Activated CD8-positive, alpha-beta memory T cell treated with anti-CD3 and anti-CD28 coated beads, Interleukin-2, amount 50 U/mL, for 24 hours (primary cell): ENCODE data around the gene GOLIM4.

Source experiments
- DNase-seq: peaks from one replicate; pipeline ENCODE4 v3.0.0-alpha.2; 2020; ENCODE audit errors: extremely low read depth

GOLIM4 gene

GRCh38 chr3:167996514-167996913 lies 99.2 kb downstream of the GOLIM4 start:
- DNase-seq: no peak

DNA sequence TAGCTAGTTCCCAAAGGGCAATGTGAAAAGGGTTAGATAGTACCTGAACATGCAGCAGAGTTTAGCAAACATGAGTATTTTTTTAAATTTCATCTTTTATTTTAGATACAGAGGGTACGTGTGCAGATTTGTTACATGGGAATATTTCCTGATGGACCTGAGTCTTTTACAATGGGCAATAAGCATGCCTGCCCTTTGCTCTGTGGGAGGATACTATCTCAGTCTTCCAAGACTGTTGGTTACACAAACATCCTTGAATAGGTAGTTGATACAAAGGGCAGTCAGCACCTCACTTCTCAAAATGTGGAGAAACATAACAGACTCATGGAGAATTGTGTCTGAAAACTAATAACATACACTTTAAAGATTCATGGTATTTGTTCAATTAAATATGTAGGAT lies 103.3 kb downstream of the GOLIM4 start:
- no peak for DNase-seq

DNA sequence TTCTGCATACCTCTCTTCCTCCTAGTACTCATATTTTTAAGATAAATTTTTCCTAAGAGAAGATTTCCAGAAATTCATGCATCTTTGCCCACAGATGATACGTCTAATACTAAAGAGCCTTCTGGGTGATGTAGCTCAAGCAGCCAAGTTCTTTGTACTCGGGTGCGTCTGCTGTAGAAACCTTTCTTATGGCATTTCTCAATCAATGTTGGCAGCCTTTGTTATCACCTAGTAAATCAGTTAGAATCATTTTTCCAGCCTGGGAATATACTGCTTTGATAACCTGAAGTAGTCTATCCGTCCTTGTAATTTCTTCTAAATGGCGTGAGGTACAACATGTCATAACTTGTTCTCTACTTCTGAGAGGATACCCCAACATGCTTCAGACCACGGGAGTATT lies 104.5 kb downstream of the GOLIM4 start:
- DNase-seq: no peak

DNA sequence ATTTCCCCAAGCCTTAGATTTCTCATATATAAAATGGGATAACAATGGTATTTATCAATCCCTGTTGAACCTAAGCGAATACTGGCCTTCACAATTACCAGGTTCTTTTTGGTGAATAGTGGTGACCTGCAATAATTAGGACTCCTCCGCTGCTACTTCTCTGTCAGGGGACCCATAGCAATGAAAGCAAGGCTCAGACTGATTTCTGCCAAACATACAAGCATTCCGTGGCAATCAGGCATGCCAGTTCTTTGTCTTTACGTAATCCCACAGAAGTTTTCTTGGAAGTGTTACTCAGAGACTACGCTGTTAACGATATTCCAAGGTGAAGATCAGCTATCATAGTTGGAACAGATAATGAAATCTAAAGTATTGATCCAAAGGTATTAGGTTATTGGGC lies 105.7 kb downstream of the GOLIM4 start:
- DNase-seq: no peak

DNA sequence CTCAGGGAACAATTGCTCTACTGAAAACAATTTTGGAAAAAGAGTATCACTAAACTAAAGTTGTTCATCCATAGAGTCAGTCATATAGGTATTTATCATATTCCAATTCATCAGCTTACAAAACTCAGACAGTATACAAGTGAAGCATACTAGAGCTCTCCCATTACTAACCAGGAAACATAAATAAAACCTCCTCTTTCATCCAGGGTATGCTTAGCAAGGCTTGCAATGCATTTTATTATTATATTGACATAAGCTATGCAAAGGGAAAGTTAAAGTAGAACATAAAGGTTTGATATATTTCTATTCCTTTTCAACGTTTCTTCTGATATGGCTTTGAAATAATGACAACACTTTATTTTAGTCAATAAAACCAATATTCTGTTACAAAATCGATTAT lies 106.7 kb downstream of the GOLIM4 start:
- no peak for DNase-seq

DNA sequence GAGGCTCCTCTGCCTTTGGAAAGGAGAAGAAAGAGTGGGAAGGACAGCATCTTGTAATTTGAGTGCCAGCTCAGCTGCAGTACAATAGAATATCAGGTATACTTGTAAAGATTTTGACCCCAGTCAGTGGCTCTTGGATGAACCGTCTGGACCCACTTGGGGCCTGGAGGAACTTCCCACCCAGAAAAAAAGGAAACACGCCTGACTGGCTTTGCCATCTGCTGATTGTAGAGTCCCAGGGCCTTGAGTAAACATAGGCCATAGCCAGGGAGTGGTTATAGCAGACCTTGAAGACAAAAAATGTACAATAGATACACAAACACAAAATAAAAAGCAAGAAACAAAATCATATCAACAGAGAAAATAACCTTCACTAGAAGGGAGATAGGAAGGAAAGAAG lies 112.1 kb downstream of the GOLIM4 start:
- no peak for DNase-seq

DNA sequence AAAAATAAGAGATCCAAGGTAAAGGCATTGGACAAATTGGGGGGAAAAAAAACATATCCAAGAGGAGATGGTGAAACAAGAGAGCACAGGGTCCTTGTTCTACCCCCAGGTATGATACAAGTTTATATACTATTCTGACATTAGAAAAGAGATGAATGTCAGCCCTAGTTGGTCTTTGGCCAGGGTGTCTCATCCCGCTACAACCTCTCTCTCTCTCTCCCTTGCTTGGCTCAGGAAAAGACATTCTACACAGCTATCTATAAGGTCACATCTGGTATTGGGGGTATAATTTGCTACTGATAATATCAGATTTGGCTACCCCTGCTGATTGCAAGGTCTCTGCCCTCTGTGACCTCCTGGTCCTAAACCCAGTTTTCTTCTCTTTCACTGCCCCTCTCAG lies 117.2 kb downstream of the GOLIM4 start:
- no peak for DNase-seq

GRCh38 chr3:167978071-167978470 lies 117.7 kb downstream of the GOLIM4 start:
- DNase-seq: no peak

- DNase-seq: no peak
Measured at GRCh38 chr3:167976516-167977361, 119.0 kb downstream of the GOLIM4 start.

DNA sequence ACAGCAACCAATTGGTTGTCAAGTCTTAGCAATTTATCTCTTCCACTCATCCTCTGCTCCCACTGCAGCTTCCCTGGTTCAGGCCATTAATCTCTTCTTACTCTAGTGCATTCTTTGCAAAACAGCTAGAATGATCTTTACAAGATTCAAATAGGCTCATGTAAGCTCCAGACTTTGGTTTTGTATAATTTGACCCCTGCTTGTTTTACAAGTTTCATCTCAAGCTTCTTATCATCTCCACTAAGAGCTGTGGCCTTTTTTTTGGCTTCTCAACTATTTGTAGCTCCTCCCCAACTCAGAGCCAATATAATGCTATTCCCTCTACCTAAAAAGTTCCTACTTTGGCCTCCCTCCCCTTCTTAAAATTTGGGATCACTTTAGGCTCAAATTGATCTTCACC lies 121.8 kb downstream of the GOLIM4 start:
- no peak for DNase-seq

- no peak for DNase-seq
Measured at GRCh38 chr3:167973046-167973445, 122.7 kb downstream of the GOLIM4 start.

DNA sequence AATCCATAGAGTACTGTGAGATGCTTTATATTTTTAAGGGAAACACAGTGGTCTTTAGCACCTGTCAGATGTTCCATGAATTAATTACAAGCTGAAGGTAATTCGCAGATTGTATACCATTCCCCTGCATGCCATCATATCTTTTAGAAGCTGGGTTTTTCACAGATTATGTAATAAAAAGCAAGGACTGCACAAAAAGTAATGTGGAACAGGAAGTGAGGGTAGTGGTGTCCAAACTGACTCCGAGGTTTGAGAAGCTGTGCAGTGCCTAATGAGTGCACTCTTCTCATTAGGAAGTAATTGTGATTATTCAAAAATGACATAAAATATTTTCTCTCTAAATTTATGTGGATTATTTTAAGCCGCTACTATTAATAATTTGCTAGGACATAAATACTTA lies 123.2 kb downstream of the GOLIM4 start:
- no peak for DNase-seq

DNA sequence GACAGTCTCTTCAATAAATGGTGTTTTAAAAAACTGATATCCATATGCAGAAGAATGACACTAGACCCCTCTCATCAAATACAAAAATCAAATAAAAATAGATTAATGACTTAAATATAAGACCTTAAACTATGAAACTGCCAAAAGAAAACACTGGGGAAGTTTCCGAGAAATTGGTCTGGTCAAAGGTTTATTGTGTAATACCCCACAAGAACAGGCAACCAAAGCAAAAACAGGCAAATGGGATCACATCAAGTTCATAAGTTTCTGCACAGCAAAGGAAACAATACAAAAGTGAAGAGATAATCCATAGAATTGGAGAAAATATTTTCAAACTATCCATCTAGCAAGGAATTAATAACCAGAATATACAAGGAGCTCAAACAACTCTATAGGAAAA lies 126.2 kb downstream of the GOLIM4 start:
- DNase-seq: no peak

DNA sequence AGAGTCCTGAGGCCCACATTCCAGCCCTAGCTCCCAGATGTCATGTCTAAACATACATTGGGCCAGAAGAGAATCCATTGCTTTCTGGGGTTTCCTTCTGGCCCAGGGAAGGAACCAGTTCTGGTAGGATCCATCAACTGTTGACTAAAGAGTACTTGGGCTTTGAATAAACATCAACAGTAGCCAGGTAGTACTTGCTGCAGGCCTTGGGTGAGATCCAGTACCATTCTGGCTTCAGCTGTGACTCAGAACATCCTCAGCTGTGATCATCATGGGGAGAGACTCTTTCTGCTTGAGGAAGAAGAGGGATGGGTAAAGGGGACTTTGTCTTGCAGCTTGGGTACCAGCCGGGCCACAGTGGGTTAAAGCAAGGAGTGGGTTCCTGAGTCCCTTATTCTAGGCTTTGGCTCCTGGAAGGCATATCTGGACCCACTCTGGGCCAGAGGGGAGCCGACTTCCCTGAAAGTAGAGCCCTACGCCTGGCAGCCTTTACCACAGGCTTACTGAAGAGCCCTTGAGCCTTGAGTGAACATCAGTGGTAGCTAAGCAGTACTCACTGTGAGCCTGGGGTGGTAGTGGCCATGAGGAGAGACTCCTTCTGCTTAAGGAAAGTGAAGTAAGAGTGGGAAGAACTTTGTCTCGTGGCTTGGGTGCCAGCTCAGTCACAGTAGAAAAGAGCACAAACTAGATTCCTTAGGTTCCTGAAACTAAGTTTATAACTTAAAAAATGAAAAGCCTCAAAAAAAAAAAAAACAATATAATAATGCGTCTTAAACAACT lies 128.3 kb downstream of the GOLIM4 start:
- DNase-seq: no peak
